HepG2 (cell line): ENCODE results near the gene SYMPK. TPM values are rescaled to one million over a fixed set of nuclear protein-coding genes. Genes with fewer than 3 reads are reported as not detected.

ENCODE experiments used
- BORCS8-MEF2B ChIP-seq: sonication (generic); formaldehyde crosslinking; IDR thresholded peaks from 2 replicates; pipeline ENCODE4 v1.8.0; 2022; ENCODE audit warnings: mild to moderate bottlenecking, missing genetic modification reagents
- FOXP4 ChIP-seq: sonication (generic); formaldehyde crosslinking; IDR thresholded peaks from 2 replicates; pipeline ENCODE4 v1.4.0; 2020; ENCODE audit warnings: missing genetic modification reagents
- PATZ1 ChIP-seq: sonication (generic); formaldehyde crosslinking; IDR thresholded peaks from 2 replicates; pipeline ENCODE4 v1.4.0; 2020; ENCODE audit warnings: missing genetic modification reagents
- RBFOX2 ChIP-seq: fragments of 200-400 bp; formaldehyde crosslinking; IDR thresholded peaks from 2 replicates; pipeline ENCODE4 v1.6.1; 2017; ENCODE audit warnings: low read depth, mild to moderate bottlenecking, low read length
- RFX3 ChIP-seq: IDR thresholded peaks from 2 replicates; pipeline ENCODE4 v1.6.1; 2016; ENCODE audit warnings: missing biosample characterization, missing genetic modification reagents
- ZFY ChIP-seq: sonication (generic); formaldehyde crosslinking; IDR thresholded peaks from 2 replicates; pipeline ENCODE4 v1.4.0; 2020; ENCODE audit warnings: missing genetic modification reagents
- ZHX1 ChIP-seq: sonication (generic); formaldehyde crosslinking; IDR thresholded peaks from 2 replicates; pipeline ENCODE4 v1.8.1; 2022; ENCODE audit warnings: low read depth, mild to moderate bottlenecking, missing genetic modification reagents
- ZMAT3 ChIP-seq: sonication (generic); formaldehyde crosslinking; conservative IDR thresholded peaks from 2 replicates; pipeline ENCODE4 v1.7.0; 2021; ENCODE audit warnings: missing genetic modification reagents
- ZNF121 ChIP-seq: sonication (generic); formaldehyde crosslinking; IDR thresholded peaks from 2 replicates; pipeline ENCODE4 v1.5.0; 2020; ENCODE audit warnings: mild to moderate bottlenecking, missing genetic modification reagents
- ZNF350 ChIP-seq: sonication (generic); formaldehyde crosslinking; IDR thresholded peaks from 2 replicates; pipeline ENCODE4 v1.4.0; 2020; ENCODE audit warnings: mild to moderate bottlenecking, low read depth, missing genetic modification reagents, borderline replicate concordance
- ZNF496 ChIP-seq: sonication (generic); formaldehyde crosslinking; IDR thresholded peaks from 2 replicates; pipeline ENCODE4 v1.8.1; 2023; ENCODE audit warnings: mild to moderate bottlenecking, moderate library complexity, missing genetic modification reagents; ENCODE audit not compliant: insufficient replicate concordance
- ZNF639 ChIP-seq: conservative IDR thresholded peaks from 2 replicates; pipeline ENCODE4 v1.6.1; 2018; ENCODE audit warnings: missing genetic modification reagents
- ZNF883 ChIP-seq: sonication (generic); formaldehyde crosslinking; IDR thresholded peaks from 2 replicates; pipeline ENCODE4 v1.5.1; 2020; ENCODE audit warnings: mild to moderate bottlenecking, missing genetic modification reagents; ENCODE audit errors: not compliant biosample characterization
- ZSCAN31 ChIP-seq: sonication (generic); formaldehyde crosslinking; IDR thresholded peaks from 2 replicates; pipeline ENCODE4 v1.5.0; 2020; ENCODE audit warnings: low read depth, mild to moderate bottlenecking, missing genetic modification reagents
- polyA plus RNA-seq, 8 experiments: library from polyadenylated mRNA; depleted of rRNA in 3 of 8; stranded (reverse) in 7 of 8; unstranded in 1 of 8; fragments of >200 nt; fragmentation: Illumina TruSeq in 4 of 8; extraction: Trizol in 4 of 8; gene quantifications; 2 replicates each; pipeline versions ENCODE4 v1.2.1 to v1.2.3, GENCODE V29; 2011 to 2016; ENCODE audit warnings: low read depth in 4 of 8, missing spikeins in 1 of 8, mixed read lengths in 1 of 8; ENCODE audit not compliant: insufficient read depth in 1 of 8
- total RNA-seq, 5 experiments: library from RNA; depleted of rRNA; stranded (reverse); fragments of >200 nt; fragmentation: Illumina TruSeq; extraction: Trizol; gene quantifications; 2 replicates each; pipeline ENCODE4 v1.2.3, GENCODE V29; 2016; ENCODE audit warnings: low read depth in 1 of 5

The SYMPK gene
- total and polyA plus RNA-seq, 2 of the 13 experiments (the other 11 are each of a cell fraction or from before 2014, with no cell fraction given) = 21.9 to 55.7 TPM

- TF ChIP-seq FOXP4 (peak; percentile 30; the same call in 1 of the 2 replicates), ZNF121 (CRISPR knock-in tag) (peak; percentile 67; the same call in 1 of the 2 replicates), ZNF639 (CRISPR knock-in tag) (peak; percentile 81), RFX3 (no peak), PATZ1 (peak; percentile 92), ZNF883 (CRISPR knock-in tag) (peak; percentile 81), ZFY (CRISPR knock-in tag) (peak; percentile 81), ZMAT3 (CRISPR knock-in tag) (0 out of 2 replicates have a peak, but pooled peaks have one; percentile 20), ZSCAN31 (CRISPR knock-in tag) (peak; percentile 62), ZNF496 (CRISPR knock-in tag) (no peak), BORCS8-MEF2B (CRISPR knock-in tag) (peak; percentile 39; the same call in 1 of the 2 replicates), ZHX1 (no peak), RBFOX2 (peak; percentile 84), ZNF350 (peak; percentile 79; the same call in 1 of the 2 replicates)
These were observed 13.7 kb upstream of the SYMPK start (continued) for GRCh38 chr19:45876411-45877197.
